BJ (cell line): Measurements from ENCODE around the gene LIMA1. TPM values are rescaled to one million over a fixed set of nuclear protein-coding genes. Genes with fewer than 3 reads are reported as not detected.

Source experiments
- CTCF ChIA-PET: fragments of 350-600 bp; formaldehyde crosslinking; extraction: SDS; loops from one replicate; lab custom pipeline; 2021; ENCODE audit warnings: antibody characterized with exemption, inconsistent platforms; lab: Yijun Ruan, JAX
- POLR2A ChIA-PET: fragments of 300-600 bp; sonication (Branson Sonifier 250); formaldehyde crosslinking; extraction: SDS; loops from one replicate; lab custom pipeline; 2021; ENCODE audit warnings: antibody characterized with exemption; lab: Charles Lee
- DNase-seq: peaks from one replicate; pipeline ENCODE4 v3.0.0-alpha.2; 2011; ENCODE audit warnings: low read depth
- H3K27me3 ChIP-seq: 2 replicates; pipeline ENCODE4 v1.6.0; 2011; ENCODE audit warnings: low read length; ENCODE audit not compliant: control insufficient read depth, insufficient read depth
- H3K36me3 ChIP-seq: 2 replicates; pipeline ENCODE4 v1.5.1; 2011; ENCODE audit warnings: low read length; ENCODE audit not compliant: control insufficient read depth, insufficient read depth
- H3K4me3 ChIP-seq: 2 replicates; pipeline ENCODE4 v1.5.1; 2011; ENCODE audit warnings: low read depth, mild to moderate bottlenecking, control low read depth, low read length
- polyA plus RNA-seq: library from polyadenylated mRNA; depleted of rRNA; stranded (reverse); fragments of >200 nt; gene quantifications from 2 replicates; pipeline ENCODE4 v1.2.3, GENCODE V29; 2011
- TF ChIP-seq, protein P1 (sequence below): IDR thresholded peaks from 2 replicates; pipeline ENCODE4 v1.5.1; 2011; ENCODE audit warnings: low read depth, mild to moderate bottlenecking, control low read depth, inconsistent platforms, low read length, moderate library complexity; ENCODE audit not compliant: insufficient read depth

The LIMA1 gene
- polyA plus RNA-seq, 1 experiment = 368 TPM

DNA sequence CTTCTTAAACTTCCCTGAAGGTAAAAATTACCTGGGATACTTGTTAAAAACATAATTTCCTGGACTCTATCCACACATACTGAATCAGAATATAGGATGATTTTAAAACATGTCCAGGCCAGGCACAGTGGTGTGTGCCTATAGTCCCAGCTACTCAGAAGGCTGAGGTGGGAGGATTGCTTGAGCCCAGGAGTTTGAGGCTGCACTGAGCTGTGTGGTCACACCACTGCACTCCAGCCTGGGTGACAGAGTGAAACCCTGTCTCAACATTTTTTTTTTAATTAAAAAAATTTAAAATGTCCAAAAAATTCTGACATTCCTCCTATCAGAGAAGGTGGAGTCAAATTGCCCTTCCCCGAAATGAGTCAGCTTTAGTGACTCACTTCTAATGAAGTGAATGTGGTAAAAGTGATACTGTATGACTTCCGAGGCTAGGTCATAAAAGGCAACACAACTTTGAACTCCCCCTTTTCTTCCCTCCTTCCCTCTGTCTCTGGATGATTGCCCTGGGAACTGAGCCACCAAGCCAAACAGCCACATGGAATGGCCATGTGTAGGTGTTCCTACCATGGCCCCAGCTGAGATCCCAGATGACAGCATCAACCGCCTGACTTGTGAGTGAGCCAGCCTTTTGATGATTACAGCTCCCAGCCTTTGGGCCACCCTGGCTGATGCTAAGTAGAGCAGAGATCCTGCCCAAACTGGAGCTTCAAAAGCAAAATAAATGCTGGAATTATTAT is 36.3 kb downstream of the LIMA1 start:
- POLR2A ChIA-PET = interaction anchor here (0.7 to 0.9 kb wide), 2 partner anchors 10 to 30 kb away, joined by 3 read pairs; no protein-coding TSS in a partner anchor
- TF ChIP-seq, protein P1, sequence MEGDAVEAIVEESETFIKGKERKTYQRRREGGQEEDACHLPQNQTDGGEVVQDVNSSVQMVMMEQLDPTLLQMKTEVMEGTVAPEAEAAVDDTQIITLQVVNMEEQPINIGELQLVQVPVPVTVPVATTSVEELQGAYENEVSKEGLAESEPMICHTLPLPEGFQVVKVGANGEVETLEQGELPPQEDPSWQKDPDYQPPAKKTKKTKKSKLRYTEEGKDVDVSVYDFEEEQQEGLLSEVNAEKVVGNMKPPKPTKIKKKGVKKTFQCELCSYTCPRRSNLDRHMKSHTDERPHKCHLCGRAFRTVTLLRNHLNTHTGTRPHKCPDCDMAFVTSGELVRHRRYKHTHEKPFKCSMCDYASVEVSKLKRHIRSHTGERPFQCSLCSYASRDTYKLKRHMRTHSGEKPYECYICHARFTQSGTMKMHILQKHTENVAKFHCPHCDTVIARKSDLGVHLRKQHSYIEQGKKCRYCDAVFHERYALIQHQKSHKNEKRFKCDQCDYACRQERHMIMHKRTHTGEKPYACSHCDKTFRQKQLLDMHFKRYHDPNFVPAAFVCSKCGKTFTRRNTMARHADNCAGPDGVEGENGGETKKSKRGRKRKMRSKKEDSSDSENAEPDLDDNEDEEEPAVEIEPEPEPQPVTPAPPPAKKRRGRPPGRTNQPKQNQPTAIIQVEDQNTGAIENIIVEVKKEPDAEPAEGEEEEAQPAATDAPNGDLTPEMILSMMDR = no peak
- DNase-seq = peak; percentile 99

GRCh38 chr12:50246197-50246865 is 37.0 kb downstream of the LIMA1 start:
- TF ChIP-seq, protein P1 = no peak
- Histone ChIP-seq H3K36me3 (no peaks in the 10 kb centered on the region), H3K27me3 (no peaks in the 10 kb centered on the region), H3K4me3 (no peak overlapping the region)
- POLR2A ChIA-PET = no interaction called here
- no peak for DNase-seq
- CTCF ChIA-PET = interaction anchor here (1.0 to 1.2 kb wide), 2 partner anchors 12 to 25 kb away, joined by 3 to 5 read pairs; no protein-coding TSS in a partner anchor

More for the DNA sequence above, 36.3 kb downstream of the LIMA1 start:
- no peaks in the 10 kb centered on the region for H3K27me3 ChIP-seq
- H3K36me3 ChIP-seq = no peaks in the 10 kb centered on the region
- CTCF ChIA-PET = interaction anchor here (1.0 to 1.2 kb wide), 2 partner anchors 11 to 26 kb away, joined by 3 to 5 read pairs; no protein-coding TSS in a partner anchor
- no peak overlapping the region for H3K4me3 ChIP-seq

DNA sequence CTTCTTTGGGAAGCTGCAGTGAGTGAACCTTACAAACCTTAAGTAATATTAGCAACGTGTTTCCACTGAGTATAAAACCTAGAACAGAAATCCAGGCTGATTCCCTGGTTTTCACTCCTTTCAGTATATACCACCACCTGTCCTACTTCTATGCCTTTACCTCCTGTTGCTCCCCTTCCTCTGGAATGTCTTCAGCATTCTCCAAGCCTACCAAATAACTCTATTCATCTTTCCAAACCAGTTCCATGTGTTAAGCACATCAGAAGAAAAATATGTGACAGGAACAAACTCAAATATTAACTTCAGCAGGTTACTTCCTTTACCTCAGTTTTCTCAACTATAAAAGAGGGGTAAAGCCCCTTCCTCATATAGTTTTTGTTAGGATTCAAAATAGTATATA is 39.8 kb downstream of the LIMA1 start:
- no peak overlapping the region for H3K4me3 ChIP-seq
- POLR2A ChIA-PET = interaction anchor here (1.0 to 1.1 kb wide), 3 partner anchors 21 to 56 kb away, joined by 3 to 5 read pairs (median 3); no protein-coding TSS in a partner anchor
- H3K36me3 ChIP-seq = no peaks in the 10 kb centered on the region
- CTCF ChIA-PET = interaction anchor here (0.8 to 3.7 kb wide), 2 partner anchors 9 to 22 kb away, joined by 3 to 13 read pairs; no protein-coding TSS in a partner anchor
- H3K27me3 ChIP-seq = no peaks in the 10 kb centered on the region
- no peak for DNase-seq
- TF ChIP-seq, protein P1 = no peak

GRCh38 chr12:50242751-50243191 is 40.5 kb downstream of the LIMA1 start:
- TF ChIP-seq, protein P1 = no peak
- H3K4me3 ChIP-seq = no peak overlapping the region
- peak; percentile 77 for DNase-seq
- POLR2A ChIA-PET = interaction anchor here (0.5 to 1.4 kb wide), 6 partner anchors 20 to 56 kb away, joined by 3 to 19 read pairs (median 4); no protein-coding TSS in a partner anchor
- CTCF ChIA-PET = interaction anchor here (1.0 to 3.7 kb wide), 3 partner anchors 10 to 55 kb away, joined by 3 to 13 read pairs (median 3); no protein-coding TSS in a partner anchor
- H3K36me3 ChIP-seq = no peaks in the 10 kb centered on the region
- H3K27me3 ChIP-seq = no peaks in the 10 kb centered on the region
